Activated naive CD8-positive, alpha-beta T cell treated with anti-CD3 and anti-CD28 coated beads for 36 hours (primary cell): ENCODE data around the gene FAM217B. TPM values are rescaled to one million over a fixed set of nuclear protein-coding genes. Genes with fewer than 3 reads are reported as not detected.

Source experiments
- DNase-seq: peaks from one replicate; pipeline ENCODE4 v3.0.0; 2021
- H3K27ac Mint-ChIP-seq: one replicate; pipeline ENCODE4 v1.8.0; 2022; ENCODE audit warnings: mild to moderate bottlenecking, moderate library complexity, mixed read lengths
- H3K27me3 Mint-ChIP-seq: one replicate; pipeline ENCODE4 v1.8.0; 2022; ENCODE audit warnings: mild to moderate bottlenecking, mixed read lengths
- H3K36me3 Mint-ChIP-seq: one replicate; pipeline ENCODE4 v1.8.0; 2021; ENCODE audit warnings: mild to moderate bottlenecking, mixed read lengths
- H3K4me1 Mint-ChIP-seq: one replicate; pipeline ENCODE4 v1.8.0; 2021; ENCODE audit warnings: mixed read lengths
- H3K4me3 Mint-ChIP-seq: one replicate; pipeline ENCODE4 v1.8.0; 2022; ENCODE audit warnings: mild to moderate bottlenecking, moderate library complexity, mixed read lengths
- H3K9me3 Mint-ChIP-seq: one replicate; pipeline ENCODE4 v1.8.0; 2022; ENCODE audit warnings: mixed read lengths
- total RNA-seq, 2 experiments: library from RNA; stranded (reverse); gene quantifications; one replicate each; pipeline ENCODE4 v1.2.3, GENCODE V29; 2021

Gene FAM217B
- total RNA-seq, 2 experiments from 2014 or later, result 25.7 to 28.7 TPM

DNA sequence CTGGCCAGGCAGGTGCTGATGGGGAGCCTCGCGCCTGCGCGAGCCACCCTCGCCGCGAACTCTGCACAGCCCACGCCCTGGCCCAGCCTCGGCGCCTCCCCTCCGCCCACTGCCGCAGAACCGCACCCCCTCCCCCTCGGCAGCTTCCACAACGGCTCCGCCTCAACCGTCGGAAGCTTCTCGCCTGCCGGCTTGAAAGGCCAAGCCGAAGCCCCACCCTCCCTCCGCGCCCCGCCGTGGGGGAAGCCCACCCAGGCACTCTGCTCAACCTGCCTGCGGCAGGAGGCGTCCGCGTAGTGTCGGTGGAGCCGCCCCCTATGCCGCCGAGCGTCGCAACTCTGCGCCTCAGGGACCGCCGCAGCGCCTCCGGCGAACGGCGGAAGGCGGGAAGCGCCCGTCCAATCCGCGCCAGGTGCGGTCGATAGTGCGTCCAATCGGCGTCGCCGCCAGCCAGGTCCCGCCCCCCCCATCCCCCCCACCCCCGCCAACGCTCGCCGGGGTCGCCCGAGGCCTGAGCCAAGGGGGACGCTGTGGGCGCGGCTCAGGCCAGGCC, 6.8 kb upstream of the FAM217B start, which contains the start of gene SYCP2:
TSS of gene SYCP2 (minus strand) at position 342 of the 553 bp plus-strand sequence. CDS start 11,224 bp downstream, outside the sequence.
- Mint-ChIP-seq H3K27ac (peak within 1 kb of the TSS; percentile 75), H3K4me1 (peaks cover 34% of the 10 kb centered on the region), H3K4me3 (peak within 1 kb of the TSS; percentile 73), H3K36me3 (peaks cover 5% of the 10 kb centered on the region), H3K9me3 (no peaks in the 10 kb centered on the region), H3K27me3 (no peaks in the 10 kb centered on the region)
- peak; percentile 69 for DNase-seq

- Mint-ChIP-seq H3K4me1 (peaks cover 36% of the 10 kb centered on the region), H3K36me3 (peaks cover 10% of the 10 kb centered on the region), H3K4me3 (peak overlapping the region; percentile 73), H3K27ac (peak overlapping the region; percentile 75), H3K9me3 (peaks cover 1% of the 10 kb centered on the region), H3K27me3 (no peaks in the 10 kb centered on the region)
- DNase-seq, result peak; percentile 85
These were observed 6.2 kb upstream of the FAM217B start for GRCh38 chr20:59933849-59934585.

- Mint-ChIP-seq H3K27me3 (no peaks in the 10 kb centered on the region), H3K27ac (no peak overlapping the region), H3K4me3 (no peak overlapping the region), H3K4me1 (peaks cover 32% of the 10 kb centered on the region), H3K9me3 (peaks cover 1% of the 10 kb centered on the region), H3K36me3 (peaks cover 10% of the 10 kb centered on the region)
- no peak for DNase-seq
These were observed 4.6 kb upstream of the FAM217B start for GRCh38 chr20:59935457-59936185.

DNA sequence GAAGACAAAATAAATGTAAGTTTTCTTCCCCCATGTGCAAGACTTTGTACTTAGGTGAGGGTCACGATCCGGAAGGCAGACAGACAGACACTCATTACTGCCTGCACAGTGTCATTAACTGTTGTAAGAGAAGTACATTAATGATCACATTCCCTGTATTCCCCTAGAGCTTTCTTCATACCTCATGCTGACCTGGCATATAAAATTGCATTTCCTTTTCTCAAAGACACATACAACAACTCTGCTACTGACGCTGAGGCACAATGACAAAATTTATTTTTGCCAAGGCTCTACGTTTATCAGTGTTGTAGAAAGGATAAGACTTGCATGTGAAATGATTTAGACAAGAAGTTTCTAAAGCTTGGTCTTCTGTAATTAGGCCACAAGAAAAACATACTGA, 3.8 kb upstream of the FAM217B start:
- Mint-ChIP-seq H3K4me1 (peaks cover 37% of the 10 kb centered on the region), H3K27ac (no peak overlapping the region), H3K27me3 (no peaks in the 10 kb centered on the region), H3K36me3 (peaks cover 14% of the 10 kb centered on the region), H3K9me3 (peaks cover 1% of the 10 kb centered on the region), H3K4me3 (no peak overlapping the region)
- no peak for DNase-seq

DNA sequence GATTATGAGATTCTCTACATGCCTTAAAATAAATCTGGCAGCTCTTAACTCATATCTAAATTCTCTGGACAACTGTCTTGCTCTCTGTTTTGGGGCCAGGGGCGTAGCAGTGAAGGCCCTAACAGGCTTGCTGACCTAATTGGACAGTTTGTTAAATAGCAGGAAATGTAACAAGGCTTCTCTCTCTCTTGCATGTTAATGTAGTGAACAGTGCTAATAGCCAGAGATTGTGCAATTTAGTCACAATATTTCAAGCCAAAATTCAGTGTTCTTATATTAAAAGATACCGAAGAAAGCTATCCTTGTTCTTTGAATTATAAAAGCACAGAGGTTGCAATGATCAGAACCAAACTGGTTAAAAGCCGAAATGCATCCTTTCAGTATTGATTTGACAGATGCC, 3.0 kb upstream of the FAM217B start:
- H3K36me3 Mint-ChIP-seq, result peaks cover 14% of the 10 kb centered on the region
- H3K4me1 Mint-ChIP-seq, result peaks cover 37% of the 10 kb centered on the region

GRCh38 chr20:59938221-59938620, 2.0 kb upstream of the FAM217B start:
- Mint-ChIP-seq H3K27me3 (no peaks in the 10 kb centered on the region), H3K4me1 (peaks cover 39% of the 10 kb centered on the region), H3K4me3 (peak overlapping the region; percentile 75), H3K27ac (peak overlapping the region; percentile 38), H3K36me3 (peaks cover 14% of the 10 kb centered on the region), H3K9me3 (peaks cover 1% of the 10 kb centered on the region)
- DNase-seq, result no peak

More for the DNA sequence above, 3.0 kb upstream of the FAM217B start:
- no peak overlapping the region for H3K27ac Mint-ChIP-seq
- peaks cover 1% of the 10 kb centered on the region for H3K9me3 Mint-ChIP-seq
- H3K27me3 Mint-ChIP-seq, result no peaks in the 10 kb centered on the region
- no peak for DNase-seq
- H3K4me3 Mint-ChIP-seq, result no peak overlapping the region

DNA sequence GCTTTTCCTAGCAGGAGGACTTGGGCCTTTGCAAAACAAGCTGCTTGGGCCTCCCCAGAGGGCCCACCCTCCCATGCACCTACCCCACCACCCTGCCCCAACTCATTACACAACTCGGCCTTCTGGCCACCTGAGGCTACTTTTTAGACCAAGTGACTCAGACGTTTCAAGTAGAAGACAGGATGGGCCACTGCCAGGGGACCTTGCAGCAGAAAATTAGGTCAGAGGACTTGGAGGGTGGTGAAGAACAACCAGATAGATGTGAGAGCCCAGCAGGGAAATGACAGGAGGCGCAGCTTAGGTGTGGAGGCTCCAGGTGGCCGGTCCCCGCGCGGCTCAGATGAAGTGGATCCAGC, 1.5 kb upstream of the FAM217B start:
- Mint-ChIP-seq H3K4me3 (peak overlapping the region; percentile 75), H3K9me3 (peaks cover 1% of the 10 kb centered on the region), H3K27me3 (no peaks in the 10 kb centered on the region), H3K36me3 (peaks cover 14% of the 10 kb centered on the region), H3K27ac (peak overlapping the region; percentile 68), H3K4me1 (peaks cover 39% of the 10 kb centered on the region)
- DNase-seq, result no peak

GRCh38 chr20:59939052-59939878, 924 bp upstream of the FAM217B start:
- H3K4me3 Mint-ChIP-seq, result peak overlapping the region; percentile 92
- H3K27ac Mint-ChIP-seq, result no peak overlapping the region
- DNase-seq, result peak; percentile 15
- peaks cover 1% of the 10 kb centered on the region for H3K9me3 Mint-ChIP-seq
- peaks cover 37% of the 10 kb centered on the region for H3K4me1 Mint-ChIP-seq
- H3K27me3 Mint-ChIP-seq, result no peaks in the 10 kb centered on the region
- peaks cover 16% of the 10 kb centered on the region for H3K36me3 Mint-ChIP-seq

GRCh38 chr20:59939879-59940128, 385 bp upstream of the FAM217B start:
- H3K4me3 Mint-ChIP-seq, result peak overlapping the region; percentile 92
- peaks cover 22% of the 10 kb centered on the region for H3K36me3 Mint-ChIP-seq
- peaks cover 39% of the 10 kb centered on the region for H3K4me1 Mint-ChIP-seq
- no peaks in the 10 kb centered on the region for H3K27me3 Mint-ChIP-seq
- H3K27ac Mint-ChIP-seq, result peak overlapping the region; percentile 62
- peak; percentile 19 for DNase-seq
- H3K9me3 Mint-ChIP-seq, result peaks cover 1% of the 10 kb centered on the region

- peaks cover 25% of the 10 kb centered on the region for H3K36me3 Mint-ChIP-seq
- H3K9me3 Mint-ChIP-seq, result peaks cover 1% of the 10 kb centered on the region
- no peak for DNase-seq
- peaks cover 44% of the 10 kb centered on the region for H3K4me1 Mint-ChIP-seq
- peak overlapping the region; percentile 92 for H3K4me3 Mint-ChIP-seq
- peak overlapping the region; percentile 97 for H3K27ac Mint-ChIP-seq
- no peaks in the 10 kb centered on the region for H3K27me3 Mint-ChIP-seq
These were observed 736 bp downstream of the FAM217B start for GRCh38 chr20:59940956-59941294.

- Mint-ChIP-seq H3K27me3 (no peaks in the 10 kb centered on the region), H3K4me3 (no peak overlapping the region), H3K36me3 (peaks cover 24% of the 10 kb centered on the region), H3K27ac (no peak overlapping the region), H3K9me3 (peaks cover 1% of the 10 kb centered on the region), H3K4me1 (peaks cover 45% of the 10 kb centered on the region)
- no peak for DNase-seq
These were observed 2.1 kb downstream of the FAM217B start for GRCh38 chr20:59942245-59942644.

GRCh38 chr20:59944726-59945125, 4.5 kb downstream of the FAM217B start:
- no peak overlapping the region for H3K27ac Mint-ChIP-seq
- H3K4me1 Mint-ChIP-seq, result peaks cover 44% of the 10 kb centered on the region
- H3K4me3 Mint-ChIP-seq, result no peak overlapping the region
- peaks cover 16% of the 10 kb centered on the region for H3K36me3 Mint-ChIP-seq
- DNase-seq, result no peak
- no peaks in the 10 kb centered on the region for H3K9me3 Mint-ChIP-seq
- H3K27me3 Mint-ChIP-seq, result no peaks in the 10 kb centered on the region

- Mint-ChIP-seq H3K4me1 (peaks cover 44% of the 10 kb centered on the region), H3K36me3 (peaks cover 16% of the 10 kb centered on the region), H3K9me3 (no peaks in the 10 kb centered on the region), H3K27ac (no peak overlapping the region), H3K27me3 (no peaks in the 10 kb centered on the region), H3K4me3 (no peak overlapping the region)
- no peak for DNase-seq
These were observed 5.0 kb downstream of the FAM217B start for GRCh38 chr20:59945175-59945574.

DNA sequence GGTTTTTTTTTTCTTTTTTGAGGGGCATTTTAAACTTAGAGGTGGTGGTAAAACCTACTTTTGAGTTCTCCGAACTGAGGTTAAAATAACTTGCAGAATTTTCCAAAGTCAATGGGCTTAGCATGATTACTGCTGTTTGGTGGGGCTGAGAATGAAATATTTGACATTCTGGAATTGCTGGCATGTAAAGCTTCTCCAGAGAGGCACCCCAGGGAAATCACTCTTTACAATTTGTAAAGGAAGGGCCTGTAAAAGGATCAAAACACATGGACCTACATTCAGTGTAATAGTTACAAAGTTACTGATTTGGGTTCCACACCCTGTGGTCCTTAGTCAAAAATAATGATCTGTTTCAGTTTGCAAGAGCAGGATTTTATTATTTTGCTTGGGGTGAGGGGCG, 5.5 kb downstream of the FAM217B start:
- no peak overlapping the region for H3K27ac Mint-ChIP-seq
- H3K36me3 Mint-ChIP-seq, result peaks cover 16% of the 10 kb centered on the region
- peaks cover 44% of the 10 kb centered on the region for H3K4me1 Mint-ChIP-seq
- H3K27me3 Mint-ChIP-seq, result no peaks in the 10 kb centered on the region
- DNase-seq, result no peak
- H3K4me3 Mint-ChIP-seq, result no peak overlapping the region
- no peaks in the 10 kb centered on the region for H3K9me3 Mint-ChIP-seq

DNA sequence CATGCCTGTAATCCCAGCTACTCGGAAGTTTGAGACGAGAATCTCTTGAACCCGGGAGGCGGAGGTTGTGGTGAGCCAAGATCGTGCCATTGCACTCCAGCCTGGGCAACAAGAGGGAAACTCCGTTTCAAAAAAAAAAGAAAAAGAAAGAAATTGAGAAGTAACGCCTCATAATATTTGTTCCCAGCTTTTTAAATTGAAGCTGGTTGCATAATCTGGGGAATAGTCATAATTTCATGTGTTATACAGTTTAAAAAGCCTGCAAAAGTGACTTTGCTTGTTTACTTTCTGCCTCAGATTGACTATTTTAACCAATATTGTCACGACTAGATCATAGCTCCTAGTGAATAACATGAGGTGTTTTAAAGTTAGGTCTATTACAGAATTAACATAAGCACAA, 7.2 kb downstream of the FAM217B start:
- H3K9me3 Mint-ChIP-seq, result no peaks in the 10 kb centered on the region
- peaks cover 11% of the 10 kb centered on the region for H3K36me3 Mint-ChIP-seq
- H3K27ac Mint-ChIP-seq, result no peak overlapping the region
- H3K4me3 Mint-ChIP-seq, result no peak overlapping the region
- no peak for DNase-seq
- peaks cover 30% of the 10 kb centered on the region for H3K4me1 Mint-ChIP-seq
- H3K27me3 Mint-ChIP-seq, result no peaks in the 10 kb centered on the region
